Stimulated activated CD8-positive, alpha-beta memory T cell treated with anti-CD3 and anti-CD28 coated beads, Interleukin-7, amount 100 ng/mL, for 1 hour (primary cell): ENCODE results near the gene CTTN.

Source experiments
- DNase-seq, 2 donors: peaks; one replicate each; pipeline ENCODE4 v3.0.0-alpha.2; 2020; ENCODE audit warnings: low read depth in 2 of 2

The CTTN gene

GRCh38 chr11:70473873-70474690, 75.8 kb downstream of the CTTN start:
- no peak for DNase-seq

GRCh38 chr11:70474710-70475109, 76.4 kb downstream of the CTTN start:
- no peak for DNase-seq

GRCh38 chr11:70476669-70477068, 78.3 kb downstream of the CTTN start:
- no peak for DNase-seq

- DNase-seq: no peak
Measured at GRCh38 chr11:70477176-70477575, 78.8 kb downstream of the CTTN start.

GRCh38 chr11:70477609-70478008, 79.3 kb downstream of the CTTN start:
- no peak for DNase-seq

GRCh38 chr11:70478166-70478890, 80.0 kb downstream of the CTTN start:
- no peak for DNase-seq

- DNase-seq: no peak
Measured at GRCh38 chr11:70480711-70481110, 82.4 kb downstream of the CTTN start.

- DNase-seq: no peak
Measured at GRCh38 chr11:70481625-70482528, 83.5 kb downstream of the CTTN start.

GRCh38 chr11:70482529-70482917, 84.2 kb downstream of the CTTN start:
- no peak for DNase-seq

- DNase-seq: no peak
Measured at GRCh38 chr11:70483077-70483861, 84.9 kb downstream of the CTTN start.

GRCh38 chr11:70483917-70484316, 85.6 kb downstream of the CTTN start:
- no peak for DNase-seq

GRCh38 chr11:70485326-70486025, 87.1 kb downstream of the CTTN start:
- DNase-seq: no peak

- DNase-seq: no peak
Measured at GRCh38 chr11:70486026-70486415, 87.7 kb downstream of the CTTN start.
